Activated CD8-positive, alpha-beta memory T cell treated with anti-CD3 and anti-CD28 coated beads for 24 hours (primary cell): ENCODE results near the gene EFTUD2.

Experiments
- DNase-seq: peaks from one replicate; pipeline ENCODE4 v3.0.0-alpha.2; 2020

The EFTUD2 gene

GRCh38 chr17:44804302-44805089, 94.7 kb downstream of the EFTUD2 start:
- no peak for DNase-seq

- DNase-seq = no peak
Observed at GRCh38 chr17:44801880-44802279, 97.4 kb downstream of the EFTUD2 start.
